Coronary artery (tissue), 2 donors: Measurements from ENCODE around the gene PITPNB.
A peak's percentile ranks its signal among the peaks of the same experiment; 100 is the strongest.

ENCODE experiments used
- DNase-seq: peaks from one replicate; pipeline ENCODE4 v3.0.0-alpha.2; 2017; ENCODE audit warnings: low spot score
- H3K27ac ChIP-seq, 2 donors: fragments of 200-600 bp; sonication (generic); one replicate each; pipeline ENCODE4 v1.5.1; 2016 to 2019
- H3K4me3 ChIP-seq: fragments of 200-600 bp; sonication (generic); 2 replicates; pipeline ENCODE4 v1.5.1; 2016; ENCODE audit warnings: mild to moderate bottlenecking, moderate library complexity
- CTCF ChIP-seq: fragments of 200-600 bp; sonication (generic); IDR thresholded peaks from one replicate; pipeline ENCODE4 v1.5.1; 2019; ENCODE audit warnings: antibody characterized with exemption

Gene PITPNB

GRCh38 chr22:27835446-27835845 is 83.6 kb downstream of the PITPNB start:
- peak; percentile 35 for DNase-seq
- no peak overlapping the region for H3K27ac ChIP-seq
- no peak for TF ChIP-seq CTCF
- H3K4me3 ChIP-seq, result no peak overlapping the region

DNA sequence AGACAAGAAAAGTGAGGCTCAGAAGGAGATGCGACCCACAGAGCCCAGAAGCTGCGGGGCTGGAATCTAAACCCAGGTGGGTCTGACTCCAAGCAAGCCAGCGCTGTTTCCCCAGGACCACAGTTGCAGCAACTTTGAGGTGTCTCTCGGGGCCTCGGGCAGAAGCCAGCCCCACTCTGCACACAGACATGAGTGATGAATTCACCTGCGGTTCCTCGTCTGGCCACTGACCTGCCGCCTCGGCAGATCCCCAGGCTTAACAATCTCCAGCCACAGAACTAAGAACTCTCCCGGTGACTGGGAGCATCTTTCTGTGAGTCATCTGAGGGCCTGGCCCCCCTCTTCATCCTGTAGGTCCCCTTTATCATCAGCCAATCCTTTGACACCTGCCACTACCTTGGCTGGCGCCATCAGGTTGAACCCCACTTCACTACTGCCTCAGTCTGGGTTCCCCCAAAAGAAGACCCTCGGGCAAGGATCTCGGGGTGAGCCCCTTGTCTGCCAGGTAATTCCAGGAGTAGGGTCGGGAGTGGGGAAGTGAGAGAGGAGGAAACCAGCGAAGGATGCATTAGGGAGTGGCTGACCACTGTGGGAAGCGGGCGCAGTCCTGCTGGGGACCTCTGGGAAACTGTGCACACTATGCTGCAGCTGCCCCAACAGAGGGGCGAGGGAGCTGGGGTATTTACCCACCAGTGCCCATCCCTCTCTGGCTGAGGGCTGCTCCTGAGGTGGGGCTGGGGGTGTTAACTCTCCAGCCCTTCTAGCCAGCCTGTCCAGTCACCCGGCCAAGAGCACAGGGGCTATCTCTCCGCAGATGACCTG is 84.5 kb downstream of the PITPNB start:
- H3K4me3 ChIP-seq, result no peak overlapping the region
- H3K27ac ChIP-seq, result no peak overlapping the region
- TF ChIP-seq CTCF, result no peak
- no peak for DNase-seq

DNA sequence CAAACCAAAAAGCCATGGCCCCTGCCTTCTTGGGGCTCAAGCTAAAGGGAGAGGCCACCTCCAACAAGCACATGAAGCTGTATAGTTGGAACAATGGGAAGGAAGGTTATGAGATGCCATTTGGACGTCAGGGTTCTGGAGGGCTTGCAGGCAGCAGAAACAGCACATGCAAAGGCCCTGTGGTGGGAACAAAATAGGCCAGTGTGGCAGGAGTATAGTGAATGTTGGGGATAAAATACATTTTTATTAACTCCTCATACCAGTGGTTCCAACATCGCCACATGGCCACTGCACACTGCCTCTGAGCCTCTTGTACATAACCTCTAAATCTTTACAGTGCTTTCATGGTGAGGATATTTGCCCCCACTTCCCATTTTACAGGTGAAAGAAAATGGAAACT is 85.3 kb downstream of the PITPNB start:
- no peak overlapping the region for H3K4me3 ChIP-seq
- no peak for DNase-seq
- H3K27ac ChIP-seq, result no peak overlapping the region
- no peak for TF ChIP-seq CTCF

DNA sequence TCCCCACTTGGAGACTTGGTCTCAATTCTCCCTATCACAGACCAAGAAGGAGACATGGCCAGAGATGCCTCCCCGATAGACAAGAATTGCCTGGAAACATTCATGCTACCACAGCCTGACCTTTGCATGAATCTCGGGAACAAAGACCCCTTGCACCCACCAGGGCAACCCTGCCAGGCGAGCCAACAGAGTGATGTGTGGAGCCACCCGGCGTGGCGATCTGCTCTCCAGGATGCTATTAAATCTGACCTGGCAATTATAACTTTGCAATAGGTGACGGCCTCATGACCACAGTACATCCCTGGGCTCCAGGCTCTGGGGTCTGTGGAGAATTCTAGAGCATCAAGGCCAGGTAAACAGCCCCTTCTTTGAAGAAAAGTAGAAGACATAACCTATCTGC is 86.5 kb downstream of the PITPNB start:
- DNase-seq, result no peak
- no peak overlapping the region for H3K27ac ChIP-seq

DNA sequence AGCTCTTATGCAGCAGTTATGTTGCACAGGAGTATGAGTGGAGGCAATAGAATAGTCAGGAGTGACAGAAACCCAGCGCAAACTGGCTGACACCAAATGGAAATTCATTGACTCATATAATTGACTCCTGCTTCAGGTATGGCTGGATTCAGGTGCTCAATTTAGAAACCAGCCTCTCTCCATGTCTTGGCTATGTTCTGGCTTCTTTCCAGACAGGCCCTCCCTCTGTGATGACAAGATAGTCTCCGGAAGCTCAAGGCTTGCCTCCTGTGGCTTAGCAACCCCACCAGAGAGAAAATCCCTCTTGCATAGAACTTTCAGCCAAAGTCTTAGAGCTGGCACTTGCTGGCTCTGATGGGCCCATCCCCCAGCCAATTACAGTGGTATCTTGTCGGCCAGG is 89.4 kb downstream of the PITPNB start:
- Histone ChIP-seq H3K27ac (peak overlapping the region in 1 of 2 donors; percentile 45), H3K4me3 (no peak overlapping the region)
- TF ChIP-seq CTCF, result no peak
- no peak for DNase-seq

More for the DNA sequence above, 86.5 kb downstream of the PITPNB start:
- TF ChIP-seq CTCF, result no peak
- H3K4me3 ChIP-seq, result no peak overlapping the region

DNA sequence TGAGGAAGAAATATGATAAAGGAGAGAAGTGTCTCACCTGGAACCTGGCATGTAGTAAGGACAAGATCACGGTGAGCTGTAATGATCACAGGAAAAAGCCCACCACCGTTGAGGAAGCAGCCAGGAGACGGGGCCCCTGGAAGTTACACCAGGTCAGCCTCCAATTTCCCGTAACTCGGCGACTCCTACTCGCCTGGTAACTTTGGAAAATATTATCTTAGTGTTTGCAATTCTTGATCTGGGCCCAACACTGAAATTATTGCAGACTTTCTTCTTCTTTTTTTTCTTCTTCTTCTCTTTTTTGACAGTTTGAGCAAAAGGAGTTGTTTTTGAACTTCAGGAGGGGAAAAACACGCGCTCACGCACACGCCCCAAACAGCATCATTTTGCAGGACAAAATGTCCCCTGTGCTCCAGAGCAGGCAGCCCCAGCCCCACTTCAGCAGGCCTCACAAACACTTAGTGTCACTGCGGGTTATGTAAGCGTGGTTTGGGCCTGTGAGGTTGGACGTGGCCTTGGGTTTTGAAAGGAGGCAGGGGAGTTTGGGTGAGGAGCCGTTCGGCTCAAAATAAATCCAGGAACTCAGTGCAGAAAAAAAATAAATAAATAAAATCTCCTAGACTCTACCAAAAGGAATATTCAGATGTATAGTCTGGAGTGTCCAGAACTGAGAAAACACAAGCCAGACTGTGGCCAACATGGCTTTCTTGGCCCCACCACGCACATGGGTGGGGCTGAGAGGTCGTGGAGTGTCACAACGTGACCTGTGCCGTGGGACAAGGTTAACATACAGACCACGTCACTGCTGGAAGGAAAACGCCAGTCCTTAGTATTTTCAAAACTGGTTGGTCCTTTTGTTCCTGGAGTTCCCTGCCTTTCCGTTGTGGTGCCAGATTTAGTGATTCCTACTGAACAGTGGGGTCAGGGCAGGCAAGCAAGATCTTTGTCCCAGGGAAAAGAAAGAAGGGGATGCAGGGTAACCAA is 91.2 kb downstream of the PITPNB start:
- no peak for TF ChIP-seq CTCF
- H3K4me3 ChIP-seq, result no peak overlapping the region
- peak; percentile 87 for DNase-seq
- peak overlapping the region; percentile 79 to 89 for H3K27ac ChIP-seq
